Thoracic aorta (tissue), 2 donors: Measurements from ENCODE around the gene U2AF1L4. TPM values are rescaled to one million over a fixed set of nuclear protein-coding genes. Genes with fewer than 3 reads are reported as not detected.
"Not testable (repeated sequence)": the region's sequence is repeated elsewhere in the genome, so short reads cannot be mapped to it uniquely, and the experiment has no call there.

ENCODE experiments used
- ATAC-seq: fragments of 150-250 bp; one replicate; pipeline ENCODE4 v1.8.0; 2017; ENCODE audit warnings: low read depth; ENCODE audit not compliant: insufficient number of reproducible peaks, low FRiP score
- DNase-seq: peaks from one replicate; pipeline ENCODE4 v3.0.0-alpha.2; 2020; ENCODE audit warnings: low spot score
- H3K27ac ChIP-seq, 2 donors: fragments of 200-600 bp; sonication (generic); 1 replicate in 1 of 2; 2 replicates in 1 of 2; pipeline ENCODE4 v1.5.1; 2016; ENCODE audit warnings: mild to moderate bottlenecking in 2 of 2, moderate library complexity in 2 of 2
- H3K27me3 ChIP-seq: fragments of 200-600 bp; sonication (generic); replicated peaks from 2 replicates; pipeline ENCODE4 v1.6.0; 2016; ENCODE audit warnings: mild to moderate bottlenecking; ENCODE audit not compliant: insufficient read depth
- H3K36me3 ChIP-seq: fragments of 200-600 bp; sonication (generic); one replicate; pipeline ENCODE4 v1.5.1; 2016
- H3K4me1 ChIP-seq, 2 donors: fragments of 200-600 bp; sonication (generic); 1 replicate in 1 of 2; 2 replicates in 1 of 2; pipeline versions ENCODE4 v1.5.1 to v1.6.0; 2016; ENCODE audit warnings: low read depth in 2 of 2, mild to moderate bottlenecking in 1 of 2; ENCODE audit not compliant: control insufficient read depth in 1 of 2
- H3K4me3 ChIP-seq: fragments of 200-600 bp; sonication (generic); 2 replicates; pipeline ENCODE4 v1.5.1; 2016; ENCODE audit warnings: mild to moderate bottlenecking
- H3K9me3 ChIP-seq: fragments of 200-600 bp; sonication (generic); 2 replicates; pipeline ENCODE4 v1.5.1; 2016
- CTCF ChIP-seq: fragments of 200-600 bp; sonication (generic); IDR thresholded peaks from one replicate; pipeline ENCODE4 v1.5.1; 2019; ENCODE audit warnings: antibody characterized with exemption
- total RNA-seq, 2 donors: library from RNA; depleted of rRNA; stranded (reverse); fragments of >200 nt; gene quantifications; one replicate each; pipeline versions ENCODE4 v1.1.0 to v1.2.3, GENCODE V29; 2016

Gene U2AF1L4
- total RNA-seq, 2 donors from 2014 or later = 34.4 to 42.6 TPM

GRCh38 chr19:35775046-35775297, 29.8 kb upstream of the U2AF1L4 start:
- Histone ChIP-seq H3K9me3 (no peaks in the 10 kb centered on the region), H3K4me1 (peaks cover 8 to 12% of the 10 kb centered on the region in 2 donors), H3K4me3 (peak overlapping the region; percentile 94), H3K27ac (no peak overlapping the region), H3K36me3 (peaks cover under 1% of the 10 kb centered on the region), H3K27me3 (no peaks in the 10 kb centered on the region)
- ATAC-seq (no peak), DNase-seq (no peak)
- TF ChIP-seq CTCF = no peak

DNA sequence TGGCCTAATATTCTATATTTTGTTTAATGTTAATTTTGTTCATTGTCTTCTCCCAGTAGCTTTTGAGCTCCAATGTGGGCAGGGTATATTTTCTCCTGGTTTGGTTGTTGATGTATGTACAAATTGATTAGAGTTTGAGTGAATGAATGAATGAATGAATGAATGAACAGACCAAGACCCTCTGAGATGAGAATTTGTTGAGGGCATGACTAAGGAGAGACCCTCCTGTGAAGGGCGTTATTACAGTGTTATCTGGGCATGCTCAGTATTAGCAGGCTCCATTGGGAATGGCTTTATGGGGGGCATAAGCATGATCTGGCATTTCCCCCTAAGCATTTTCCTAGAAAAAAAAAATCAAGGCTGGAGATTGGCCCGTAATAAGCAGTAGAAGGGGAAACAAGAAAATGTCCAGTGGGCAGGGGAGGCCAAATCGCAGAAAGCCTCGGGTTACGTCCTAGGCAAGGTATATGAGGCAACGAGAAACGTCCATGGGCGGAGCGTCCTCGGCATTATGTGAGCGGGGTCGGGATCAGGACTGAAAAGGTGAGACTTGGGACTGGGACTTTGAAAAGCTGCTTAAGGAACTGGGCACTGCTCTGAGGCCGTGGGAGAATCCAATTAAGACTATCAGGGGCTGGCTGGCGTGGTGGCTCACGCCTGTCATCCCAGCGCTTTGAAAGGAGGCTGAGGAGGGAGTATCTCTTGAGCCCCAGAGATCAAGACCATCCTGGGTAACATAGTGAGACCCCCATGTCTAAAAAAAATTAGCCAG, 29.2 kb upstream of the U2AF1L4 start:
- Histone ChIP-seq H3K27me3 (no peaks in the 10 kb centered on the region), H3K27ac (no peak overlapping the region), H3K4me3 (peak overlapping the region; percentile 94), H3K4me1 (peaks cover 8 to 12% of the 10 kb centered on the region in 2 donors), H3K36me3 (no peaks in the 10 kb centered on the region), H3K9me3 (no peaks in the 10 kb centered on the region)
- ATAC-seq = no peak
- no peak for TF ChIP-seq CTCF
- DNase-seq = no peak

DNA sequence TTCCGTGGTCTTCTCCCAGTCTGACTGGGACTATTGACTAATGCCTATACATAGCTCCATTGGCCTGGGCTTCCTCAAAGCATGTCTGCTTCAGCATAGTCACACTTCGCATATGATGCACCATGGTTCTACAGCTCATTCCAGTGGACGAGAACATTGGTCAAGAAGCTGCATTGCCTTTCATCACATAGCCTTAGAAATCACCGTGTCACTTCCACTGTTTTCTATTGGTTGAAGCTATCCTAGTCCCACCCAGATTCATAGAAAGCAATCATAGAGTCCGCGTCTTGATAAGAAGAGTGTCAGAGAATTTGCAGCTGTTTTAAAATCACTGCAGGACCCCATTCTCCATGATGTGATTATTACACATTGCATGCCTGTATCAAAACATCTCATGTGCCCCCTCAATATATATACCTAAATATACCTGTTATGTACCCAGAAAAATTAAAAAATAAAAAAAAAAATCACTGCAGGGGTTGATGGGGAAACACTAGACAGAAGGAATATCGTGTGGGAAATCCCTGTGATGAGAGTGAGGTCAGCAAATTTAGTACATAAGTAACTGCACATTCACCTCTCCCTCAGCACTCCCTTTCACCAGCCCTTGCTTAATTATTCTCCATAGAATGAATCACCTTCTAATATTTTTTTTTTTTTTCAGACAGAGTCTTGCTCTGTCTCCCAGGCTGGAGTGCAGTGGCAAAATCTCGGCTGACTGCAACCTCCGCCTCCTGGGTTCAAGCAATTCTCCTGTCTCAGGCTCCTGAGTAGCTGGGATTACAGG, 28.0 kb upstream of the U2AF1L4 start:
- Histone ChIP-seq H3K36me3 (no peaks in the 10 kb centered on the region), H3K4me1 (peaks cover 8 to 12% of the 10 kb centered on the region in 2 donors), H3K27ac (no peak overlapping the region), H3K4me3 (no peak overlapping the region), H3K27me3 (no peaks in the 10 kb centered on the region), H3K9me3 (no peaks in the 10 kb centered on the region)
- ATAC-seq (no peak), DNase-seq (no peak)
- TF ChIP-seq CTCF = no peak

DNA sequence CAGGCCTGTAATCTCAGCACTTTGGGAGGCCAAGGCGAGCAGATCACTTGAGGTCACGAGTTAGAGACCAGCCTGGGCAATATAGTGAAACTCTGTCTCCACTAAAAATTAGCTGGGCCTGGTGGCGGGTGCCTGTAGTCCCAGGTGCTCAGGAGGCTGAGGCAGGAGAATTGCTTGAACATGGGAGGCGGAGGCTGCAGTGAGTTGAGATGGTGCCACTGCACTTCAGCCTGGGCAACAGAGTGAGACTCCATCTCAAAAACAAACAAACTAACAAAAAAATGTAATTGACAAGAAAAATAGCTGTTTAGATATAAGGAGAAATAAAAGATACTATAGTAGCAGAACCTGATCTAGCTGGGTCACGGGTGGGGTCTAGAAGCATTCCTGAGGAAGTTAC, 27.1 kb upstream of the U2AF1L4 start:
- not testable (repeated sequence) for H3K27me3 ChIP-seq, H3K27ac ChIP-seq, DNase-seq, H3K36me3 ChIP-seq, H3K9me3 ChIP-seq, ATAC-seq, H3K4me3 ChIP-seq
- H3K4me1 ChIP-seq = peaks cover 8 to 12% of the 10 kb centered on the region in 2 donors

GRCh38 chr19:35768082-35768421, 22.8 kb upstream of the U2AF1L4 start:
- Histone ChIP-seq H3K27me3 (no peaks in the 10 kb centered on the region), H3K4me1 (no peaks in the 10 kb centered on the region), H3K4me3 (no peak overlapping the region), H3K9me3 (no peaks in the 10 kb centered on the region), H3K36me3 (peaks cover 10% of the 10 kb centered on the region), H3K27ac (no peak overlapping the region)
- ATAC-seq = no peak
- TF ChIP-seq CTCF = no peak
- DNase-seq = no peak
